ENCODE data around the gene EBF3. TPM values are rescaled to one million over a fixed set of nuclear protein-coding genes. Genes with fewer than 3 reads are reported as not detected.

EBF3 gene
- total RNA-seq, 1 donor from 2014 or later, result 0.26 TPM

DNA sequence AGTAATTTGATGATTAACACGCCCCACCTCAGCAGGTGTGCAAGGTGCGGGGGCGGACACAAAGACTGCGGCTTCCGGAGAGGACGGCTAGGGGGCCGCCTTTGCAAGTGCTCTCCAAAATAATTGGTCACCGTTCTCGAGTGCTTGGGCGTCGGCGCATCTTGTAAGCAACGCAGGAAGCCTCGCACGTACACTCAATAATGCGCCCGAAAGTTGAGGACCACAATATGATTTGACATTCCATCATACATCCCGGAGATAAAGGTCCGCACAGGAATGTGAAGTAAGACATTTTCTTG is 114.7 kb downstream of the EBF3 start:
- no peak for FAIRE-seq
- TF ChIP-seq CTCF (IDR thresholded peaks at IDR 0.05; ENCODE audit: insufficient read depth, low read length, severe bottlenecking), result no peak
- H3K36me3 ChIP-seq (ENCODE audit: control insufficient read depth, insufficient read depth, low read length), result no peaks in the 10 kb centered on the region
- DNase-seq (ENCODE audit: low read depth), result no peak
- no peaks in the 10 kb centered on the region for H3K27me3 ChIP-seq (ENCODE audit: control insufficient read depth, insufficient read depth, low read length)
- H3K4me3 ChIP-seq (ENCODE audit: low read depth, low read length), result no peak overlapping the region

DNA sequence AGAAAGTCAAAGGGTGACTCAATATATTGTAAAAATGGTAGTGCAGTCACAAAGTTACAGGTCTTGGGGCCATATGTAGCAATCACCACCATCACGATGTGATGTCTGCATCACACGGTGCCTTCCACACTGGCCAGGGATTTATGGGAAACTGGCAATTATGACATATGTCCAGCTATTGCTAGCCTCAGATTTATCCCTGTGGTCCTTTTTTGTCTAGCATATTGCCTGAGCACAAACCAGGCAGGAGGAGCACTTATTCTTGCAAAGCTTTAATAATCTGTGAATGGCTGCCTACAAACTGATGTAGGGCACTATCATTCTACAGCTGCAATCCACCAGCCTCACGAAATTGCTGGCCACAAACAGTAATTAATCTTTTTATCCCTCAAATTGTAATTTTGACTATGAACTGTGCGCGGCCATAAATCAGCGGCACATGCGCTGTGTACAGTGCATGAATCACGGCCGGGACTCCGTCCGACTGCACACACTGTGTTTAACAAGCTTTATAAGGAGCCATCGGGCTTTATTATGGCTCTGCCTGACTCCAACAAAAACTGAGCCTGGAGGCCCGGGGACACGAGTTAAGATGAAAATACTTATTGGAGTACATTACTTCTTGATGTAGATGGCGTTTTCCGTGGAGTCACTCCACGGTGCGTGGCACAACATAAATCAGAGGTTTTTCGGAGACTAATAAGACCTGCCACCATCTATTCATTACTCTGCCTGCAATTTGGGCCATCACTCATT is 115.2 kb downstream of the EBF3 start:
- no peak for FAIRE-seq
- TF ChIP-seq CTCF (IDR thresholded peaks at IDR 0.05; ENCODE audit: insufficient read depth, low read length, severe bottlenecking), result no peak
- Histone ChIP-seq H3K27me3 (ENCODE audit: control insufficient read depth, insufficient read depth, low read length) (no peaks in the 10 kb centered on the region), H3K4me3 (ENCODE audit: low read depth, low read length) (no peak overlapping the region), H3K36me3 (ENCODE audit: control insufficient read depth, insufficient read depth, low read length) (no peaks in the 10 kb centered on the region)
- DNase-seq (ENCODE audit: low read depth), result no peak

DNA sequence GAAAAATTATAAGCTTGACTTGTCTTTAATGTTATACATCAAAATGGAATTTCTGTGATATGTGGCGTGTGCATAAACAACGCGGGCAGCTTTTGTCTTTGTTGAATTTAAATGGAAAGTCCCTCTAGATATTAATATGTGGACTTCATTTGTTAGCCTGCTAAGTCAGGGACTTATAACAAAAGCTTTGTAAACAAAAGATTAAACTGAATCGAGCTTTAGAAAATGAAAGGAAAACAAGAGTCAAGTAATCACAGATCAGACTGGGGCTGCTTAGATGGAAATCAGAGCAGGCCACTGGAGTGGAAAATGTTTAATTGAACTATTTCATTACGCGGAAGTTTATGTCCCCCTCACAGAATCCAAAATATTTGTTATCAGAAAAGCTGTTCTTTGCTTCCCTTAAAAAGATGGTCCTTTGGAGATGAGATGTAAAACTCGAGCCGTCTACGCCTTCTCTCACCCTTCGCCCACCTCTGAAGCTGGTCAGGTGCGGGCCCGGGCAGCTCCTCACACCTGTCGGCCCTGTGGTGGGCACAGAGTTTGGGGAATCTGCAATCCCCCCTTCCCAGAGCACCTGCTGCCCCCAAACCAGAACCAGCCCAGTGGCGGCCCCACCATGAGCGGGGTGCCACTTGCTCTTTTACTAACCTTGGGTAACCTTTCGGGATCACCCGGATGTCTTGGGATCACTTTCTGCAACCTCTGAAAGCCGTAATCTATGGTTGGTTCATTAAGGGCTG is 116.2 kb downstream of the EBF3 start:
- DNase-seq (ENCODE audit: low read depth) (no peak), FAIRE-seq (no peak)
- Histone ChIP-seq H3K36me3 (ENCODE audit: control insufficient read depth, insufficient read depth, low read length) (no peaks in the 10 kb centered on the region), H3K4me3 (ENCODE audit: low read depth, low read length) (no peak overlapping the region), H3K27me3 (ENCODE audit: control insufficient read depth, insufficient read depth, low read length) (no peaks in the 10 kb centered on the region)
- TF ChIP-seq CTCF (IDR thresholded peaks at IDR 0.05; ENCODE audit: insufficient read depth, low read length, severe bottlenecking), result no peak

DNA sequence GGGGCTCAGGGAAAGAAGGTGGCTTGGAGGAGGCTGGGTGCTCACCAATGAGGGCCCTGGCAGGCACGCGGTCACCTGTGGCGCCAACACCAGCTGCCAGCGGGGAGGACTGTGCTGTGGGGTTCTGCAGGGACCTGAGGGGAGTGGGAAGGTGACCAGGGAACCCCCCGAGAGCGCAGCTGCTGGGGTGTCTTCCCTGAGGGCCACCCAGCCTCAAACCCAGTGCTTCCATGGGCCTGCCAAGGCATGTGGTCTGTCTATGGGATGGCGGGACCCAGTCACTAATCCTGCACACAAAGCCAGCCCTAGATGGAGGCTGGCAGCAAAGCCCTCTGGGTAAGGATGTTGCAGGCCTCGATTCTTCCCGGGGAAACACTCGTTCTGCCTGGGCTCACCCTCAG is 117.1 kb downstream of the EBF3 start:
- Histone ChIP-seq H3K4me3 (ENCODE audit: low read depth, low read length) (no peak overlapping the region), H3K36me3 (ENCODE audit: control insufficient read depth, insufficient read depth, low read length) (no peaks in the 10 kb centered on the region), H3K27me3 (ENCODE audit: control insufficient read depth, insufficient read depth, low read length) (no peaks in the 10 kb centered on the region)
- TF ChIP-seq CTCF (IDR thresholded peaks at IDR 0.05; ENCODE audit: insufficient read depth, low read length, severe bottlenecking), result no peak
- FAIRE-seq (no peak), DNase-seq (ENCODE audit: low read depth) (no peak)

DNA sequence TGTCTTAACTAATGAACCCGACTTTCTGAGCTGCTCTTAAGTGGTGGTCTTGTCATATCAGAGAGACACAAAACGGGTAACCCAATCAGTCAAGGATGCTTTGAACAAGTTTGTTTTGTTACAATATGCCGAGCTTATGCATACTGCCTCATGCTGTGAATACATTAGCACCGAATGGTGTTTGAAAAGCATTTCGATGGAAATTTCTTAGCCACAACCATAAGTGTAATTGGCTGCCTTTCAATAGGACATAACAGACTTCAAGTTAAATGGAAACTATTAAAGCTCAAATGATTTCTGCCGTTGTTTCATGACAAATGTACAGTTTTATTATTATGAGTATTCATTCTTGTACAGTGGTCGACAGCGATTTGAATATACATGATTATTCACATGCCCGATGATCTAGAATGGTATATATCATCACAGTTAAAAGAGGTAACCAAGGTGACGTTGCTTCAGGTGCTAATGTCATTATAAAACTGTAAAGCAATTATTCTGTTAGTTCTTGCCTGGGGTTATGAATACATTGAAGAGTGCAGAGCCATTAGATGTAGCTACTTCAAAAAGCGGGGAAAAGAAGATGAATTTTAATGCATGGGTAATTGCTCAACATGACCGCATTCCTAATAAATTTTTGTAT is 118.8 kb downstream of the EBF3 start:
- no peaks in the 10 kb centered on the region for H3K36me3 ChIP-seq (ENCODE audit: control insufficient read depth, insufficient read depth, low read length)
- FAIRE-seq (no peak), DNase-seq (ENCODE audit: low read depth) (no peak)
- TF ChIP-seq CTCF (IDR thresholded peaks at IDR 0.05; ENCODE audit: insufficient read depth, low read length, severe bottlenecking), result no peak
- H3K4me3 ChIP-seq (ENCODE audit: low read depth, low read length), result no peak overlapping the region
- no peaks in the 10 kb centered on the region for H3K27me3 ChIP-seq (ENCODE audit: control insufficient read depth, insufficient read depth, low read length)

Data from bronchial epithelial cell (primary cell).